A673 (cell line): Measurements from ENCODE around the gene TARBP2. TPM values are rescaled to one million over a fixed set of nuclear protein-coding genes. Genes with fewer than 3 reads are reported as not detected.

Source experiments
- BruUV-seq: library from RNA; stranded (reverse); fragments of 400-500 nt; replicated peaks from 2 replicates; lab custom pipeline; 2021; lab: Mats Ljungman, UMichigan
- CTCF ChIA-PET: fragments of 300-600 bp; sonication (Branson Sonifier 250); formaldehyde crosslinking; loops from one replicate; lab custom pipeline; 2022; ENCODE audit warnings: antibody characterized with exemption; lab: Charles Lee
- POLR2A ChIA-PET: fragments of 300-600 bp; sonication (Branson Sonifier 250); formaldehyde crosslinking; loops from one replicate; lab custom pipeline; 2022; ENCODE audit warnings: antibody characterized with exemption; ENCODE audit not compliant: low non-redundant PET; lab: Charles Lee
- DNase-seq: peaks from one replicate; pipeline ENCODE4 v3.0.0-alpha.2; 2015; ENCODE audit warnings: low spot score
- H3K27ac ChIP-seq: fragments of 200-600 bp; sonication (generic); 2 replicates; pipeline ENCODE4 v1.5.1; 2016; ENCODE audit warnings: mixed run types, low read depth, mild to moderate bottlenecking, mixed read lengths, antibody characterized with exemption, low read length; ENCODE audit not compliant: poor library complexity, severe bottlenecking
- H3K27me3 ChIP-seq: fragments of 200-600 bp; sonication (generic); replicated peaks from 2 replicates; pipeline ENCODE4 v1.6.1; 2017; ENCODE audit warnings: mixed run types, low read depth, mild to moderate bottlenecking, mixed read lengths, antibody characterized with exemption, low read length; ENCODE audit not compliant: insufficient read depth, poor library complexity
- H3K36me3 ChIP-seq: fragments of 200-600 bp; sonication (generic); 2 replicates; pipeline ENCODE4 v1.6.1; 2016; ENCODE audit warnings: mixed run types, mild to moderate bottlenecking, mixed read lengths, antibody characterized with exemption, low read length; ENCODE audit not compliant: insufficient read depth, poor library complexity, severe bottlenecking
- H3K4me1 ChIP-seq: fragments of 200-600 bp; sonication (generic); 2 replicates; pipeline ENCODE4 v1.6.1; 2017; ENCODE audit warnings: mixed run types, mild to moderate bottlenecking, mixed read lengths, antibody characterized with exemption, low read length; ENCODE audit not compliant: insufficient read depth, poor library complexity, severe bottlenecking
- H3K4me3 ChIP-seq: fragments of 200-600 bp; sonication (generic); 2 replicates; pipeline ENCODE4 v1.5.1; 2016; ENCODE audit warnings: low read depth, mixed run types, mild to moderate bottlenecking, mixed read lengths, low read length; ENCODE audit not compliant: poor library complexity, severe bottlenecking
- H3K9me3 ChIP-seq: fragments of 200-600 bp; sonication (generic); 2 replicates; pipeline ENCODE4 v1.6.1; 2016; ENCODE audit warnings: mixed run types, low read depth, mild to moderate bottlenecking, mixed read lengths, antibody characterized with exemption, low read length; ENCODE audit not compliant: poor library complexity, severe bottlenecking
- CTCF ChIP-seq: fragments of 300-800, 200-600 bp; sonication (generic); conservative IDR thresholded peaks from 2 replicates; pipeline ENCODE4 v1.5.1; 2017; ENCODE audit warnings: low read depth, mild to moderate bottlenecking, antibody characterized with exemption, low read length, moderate library complexity, mixed read lengths
- EZH2 ChIP-seq: fragments of 200-600 bp; sonication (generic); IDR thresholded peaks from 2 replicates; pipeline ENCODE4 v1.6.1; 2017; ENCODE audit warnings: borderline replicate concordance, low read depth, mild to moderate bottlenecking, mixed read lengths, antibody characterized with exemption, low read length; ENCODE audit not compliant: poor library complexity, severe bottlenecking
- intact Hi-C: fragments of 100-400 bp; cut with micrococcal nuclease; formaldehyde crosslinking; loops from one replicate; pipeline ENCODE4 v1.10.0; 2022; ENCODE audit not compliant: unreplicated experiment
- total RNA-seq: library from RNA; stranded (reverse); gene quantifications from 2 replicates; pipeline ENCODE4 v1.2.3, GENCODE V29; 2021

Gene TARBP2
- total RNA-seq, 1 experiment from 2014 or later, result 70.9 TPM

DNA sequence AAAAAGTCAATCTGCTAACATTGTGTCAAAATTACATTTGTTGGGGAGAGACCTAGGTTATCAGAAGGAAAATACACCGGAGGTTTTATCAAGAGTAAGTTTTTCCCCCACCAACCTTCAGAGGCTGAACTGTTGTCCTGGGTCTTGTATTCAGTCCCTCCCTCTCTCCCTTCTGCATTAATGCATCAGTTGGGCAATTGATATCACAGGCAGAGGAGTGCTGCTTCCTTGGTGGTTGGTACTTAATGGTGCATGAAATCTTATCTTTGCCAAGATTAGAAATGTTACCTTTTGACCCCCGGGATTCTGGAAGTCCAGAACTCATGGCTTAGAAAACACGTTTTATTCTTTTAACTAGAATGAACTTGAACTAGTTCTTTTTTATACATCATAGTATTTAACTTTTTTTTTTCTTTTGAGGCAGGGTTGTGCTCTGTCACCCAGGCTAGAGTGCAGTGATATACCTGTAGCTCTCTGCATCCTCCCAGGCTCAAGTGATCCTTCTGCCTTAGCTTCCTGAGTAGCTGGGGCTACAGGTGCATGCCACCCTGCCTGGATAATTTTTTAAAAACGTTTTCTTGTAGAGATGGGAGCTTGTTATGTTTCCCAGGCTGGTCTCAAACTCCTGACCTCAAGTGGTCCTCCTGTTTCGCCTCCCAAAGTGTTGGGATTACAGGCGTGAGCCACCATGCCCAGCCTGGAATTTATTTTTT is 44.3 kb upstream of the TARBP2 start:
- Histone ChIP-seq H3K4me1 (peaks cover 26% of the 10 kb centered on the region), H3K4me3 (no peak overlapping the region), H3K27me3 (no peaks in the 10 kb centered on the region), H3K9me3 (no peaks in the 10 kb centered on the region), H3K27ac (no peak overlapping the region), H3K36me3 (peaks cover 84% of the 10 kb centered on the region)
- ChIA-PET CTCF (no interaction called here), POLR2A (no interaction called here)
- no peak for DNase-seq
- BruUV-seq, result no TSS peak
- intact Hi-C loops, result no loop called here
- TF ChIP-seq EZH2, result no peak
- no peak for TF ChIP-seq CTCF

DNA sequence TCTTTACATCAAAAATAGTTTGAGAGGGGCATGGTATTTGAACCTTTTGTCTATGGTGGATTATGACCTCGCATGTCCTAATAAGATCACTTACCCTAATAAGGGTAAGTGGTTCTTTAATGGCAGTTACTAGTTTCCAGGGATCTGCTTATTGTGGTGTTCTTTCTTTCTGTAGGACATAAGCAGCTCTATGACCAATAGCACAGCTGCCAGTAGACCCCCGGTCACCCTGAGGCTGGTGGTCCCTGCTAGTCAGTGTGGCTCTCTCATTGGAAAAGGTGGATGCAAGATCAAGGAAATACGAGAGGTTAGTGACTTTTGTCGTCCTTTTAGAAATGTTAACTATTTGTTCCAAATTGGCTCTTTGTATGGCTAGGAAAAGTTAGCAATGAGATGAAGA is 42.0 kb upstream of the TARBP2 start:
- intact Hi-C loops, result no loop called here
- ChIA-PET POLR2A (no interaction called here), CTCF (interaction anchor here (0.6 kb wide), 1 partner anchor 73 kb away, joined by 3 read pairs; no protein-coding TSS in a partner anchor)
- no TSS peak for BruUV-seq
- DNase-seq, result no peak
- no peaks in the 10 kb centered on the region for H3K27me3 ChIP-seq
- TF ChIP-seq EZH2 (no peak), CTCF (no peak)
- H3K9me3 ChIP-seq, result no peaks in the 10 kb centered on the region
- no peak overlapping the region for H3K4me3 ChIP-seq
- peaks cover 16% of the 10 kb centered on the region for H3K4me1 ChIP-seq
- H3K36me3 ChIP-seq, result peaks cover 100% of the 10 kb centered on the region
- H3K27ac ChIP-seq, result no peak overlapping the region

DNA sequence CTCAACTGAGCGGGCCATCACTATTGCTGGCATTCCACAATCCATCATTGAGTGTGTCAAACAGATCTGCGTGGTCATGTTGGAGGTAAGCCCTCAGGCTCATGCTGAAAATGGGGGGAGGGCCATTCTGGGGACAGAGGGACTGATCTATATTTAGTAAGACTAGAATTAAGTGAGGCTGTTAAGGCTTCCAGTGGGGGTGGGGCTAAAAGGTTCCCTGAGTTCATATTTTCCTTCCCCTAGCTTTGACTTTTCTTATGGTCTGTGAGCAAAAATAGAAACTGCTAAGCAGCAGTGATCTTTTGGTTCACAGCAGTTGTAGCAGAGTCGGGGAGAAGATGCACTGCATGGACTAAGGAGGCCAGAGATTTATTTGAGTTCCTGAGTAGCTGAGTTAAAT is 40.0 kb upstream of the TARBP2 start:
- POLR2A ChIA-PET, result no interaction called here
- CTCF ChIA-PET, result no interaction called here
- no peak for DNase-seq
- H3K36me3 ChIP-seq, result peaks cover 99% of the 10 kb centered on the region
- no peak overlapping the region for H3K4me3 ChIP-seq
- H3K27me3 ChIP-seq, result no peaks in the 10 kb centered on the region
- H3K9me3 ChIP-seq, result no peaks in the 10 kb centered on the region
- BruUV-seq, result no TSS peak
- intact Hi-C loops, result loop anchor here (5.0 kb wide), 1 partner anchor 439 kb away; no protein-coding TSS in a partner anchor
- no peak overlapping the region for H3K27ac ChIP-seq
- peaks cover 8% of the 10 kb centered on the region for H3K4me1 ChIP-seq
- TF ChIP-seq EZH2 (no peak), CTCF (no peak)
